Liver (tissue), 3 donors: Measurements from ENCODE around the gene P2RY8.

Experiments
- ATF3 ChIP-seq: IDR thresholded peaks from 2 replicates; pipeline ENCODE4 v1.6.1; 2016; ENCODE audit warnings: antibody characterized with exemption
- CTCF ChIP-seq: fragments of 150-350 bp; IDR thresholded peaks from 2 replicates; pipeline ENCODE4 v1.5.1; 2017; ENCODE audit warnings: improper control_type of control experiment, low read depth, low read length; ENCODE audit not compliant: missing input control
- RAD21 ChIP-seq, 2 donors: IDR thresholded peaks; 2 replicates each; pipeline ENCODE4 v1.6.1; 2016; ENCODE audit warnings: antibody characterized with exemption in 2 of 2, mild to moderate bottlenecking in 2 of 2
- YY1 ChIP-seq: IDR thresholded peaks from 2 replicates; pipeline ENCODE4 v1.6.1; 2016; ENCODE audit warnings: antibody characterized with exemption, mild to moderate bottlenecking
- TF ChIP-seq, protein P1 (sequence below): IDR thresholded peaks from 2 replicates; pipeline ENCODE4 v1.6.1; 2016; ENCODE audit warnings: antibody characterized with exemption, mild to moderate bottlenecking
- donor health status: healthy.
- donor health status: healthy.

DNA sequence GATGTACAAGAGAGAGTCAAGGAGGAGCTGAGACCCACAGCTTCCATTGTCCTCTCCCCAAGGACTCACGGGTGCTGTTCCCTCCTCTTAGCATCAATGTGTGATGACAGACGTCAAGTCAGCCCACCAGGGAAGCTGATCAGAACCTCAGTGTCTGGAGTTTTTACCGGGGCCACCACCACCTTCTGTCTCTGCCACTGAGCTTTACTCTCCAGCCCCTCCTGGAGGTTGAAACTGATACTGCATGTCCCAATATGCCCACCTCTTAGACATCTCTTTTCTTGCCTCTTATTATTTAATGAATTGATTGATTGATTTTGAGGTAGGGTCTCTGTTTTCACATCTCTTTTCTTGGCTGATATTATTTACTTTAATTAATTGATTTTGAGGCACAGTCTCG is 44.1 kb upstream of the P2RY8 start:
- TF ChIP-seq ATF3: no peak
- peak; percentile 73 to 84 for TF ChIP-seq RAD21 (IDR thresholded peaks at IDR 0.05)
- TF ChIP-seq, protein P1, sequence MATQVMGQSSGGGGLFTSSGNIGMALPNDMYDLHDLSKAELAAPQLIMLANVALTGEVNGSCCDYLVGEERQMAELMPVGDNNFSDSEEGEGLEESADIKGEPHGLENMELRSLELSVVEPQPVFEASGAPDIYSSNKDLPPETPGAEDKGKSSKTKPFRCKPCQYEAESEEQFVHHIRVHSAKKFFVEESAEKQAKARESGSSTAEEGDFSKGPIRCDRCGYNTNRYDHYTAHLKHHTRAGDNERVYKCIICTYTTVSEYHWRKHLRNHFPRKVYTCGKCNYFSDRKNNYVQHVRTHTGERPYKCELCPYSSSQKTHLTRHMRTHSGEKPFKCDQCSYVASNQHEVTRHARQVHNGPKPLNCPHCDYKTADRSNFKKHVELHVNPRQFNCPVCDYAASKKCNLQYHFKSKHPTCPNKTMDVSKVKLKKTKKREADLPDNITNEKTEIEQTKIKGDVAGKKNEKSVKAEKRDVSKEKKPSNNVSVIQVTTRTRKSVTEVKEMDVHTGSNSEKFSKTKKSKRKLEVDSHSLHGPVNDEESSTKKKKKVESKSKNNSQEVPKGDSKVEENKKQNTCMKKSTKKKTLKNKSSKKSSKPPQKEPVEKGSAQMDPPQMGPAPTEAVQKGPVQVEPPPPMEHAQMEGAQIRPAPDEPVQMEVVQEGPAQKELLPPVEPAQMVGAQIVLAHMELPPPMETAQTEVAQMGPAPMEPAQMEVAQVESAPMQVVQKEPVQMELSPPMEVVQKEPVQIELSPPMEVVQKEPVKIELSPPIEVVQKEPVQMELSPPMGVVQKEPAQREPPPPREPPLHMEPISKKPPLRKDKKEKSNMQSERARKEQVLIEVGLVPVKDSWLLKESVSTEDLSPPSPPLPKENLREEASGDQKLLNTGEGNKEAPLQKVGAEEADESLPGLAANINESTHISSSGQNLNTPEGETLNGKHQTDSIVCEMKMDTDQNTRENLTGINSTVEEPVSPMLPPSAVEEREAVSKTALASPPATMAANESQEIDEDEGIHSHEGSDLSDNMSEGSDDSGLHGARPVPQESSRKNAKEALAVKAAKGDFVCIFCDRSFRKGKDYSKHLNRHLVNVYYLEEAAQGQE: no peak
- TF ChIP-seq CTCF: peak; percentile 81
- no peak for TF ChIP-seq YY1
